ENCODE measurements around the gene RAI1. TPM values are rescaled to one million over a fixed set of nuclear protein-coding genes. Genes with fewer than 3 reads are reported as not detected.
A peak's percentile ranks its signal among the peaks of the same experiment; 100 is the strongest.
"Not testable (repeated sequence)": the region's sequence is repeated elsewhere in the genome, so short reads cannot be mapped to it uniquely, and the experiment has no call there.

The RAI1 gene
- total RNA-seq, 1 experiment from 2014 or later, result 2.8 TPM

GRCh38 chr17:17679748-17680147, 1.5 kb upstream of the RAI1 start:
- no peak for DNase-seq (ENCODE audit: low read depth)

- no peak for DNase-seq (ENCODE audit: low read depth)
Measured at GRCh38 chr17:17680477-17681186, 626 bp upstream of the RAI1 start.

- DNase-seq (ENCODE audit: low read depth), result no peak
Measured at GRCh38 chr17:17681744-17682292, 560 bp downstream of the RAI1 start.

GRCh38 chr17:17682293-17682736, 1.1 kb downstream of the RAI1 start:
- DNase-seq (ENCODE audit: low read depth), result peak; percentile 39

GRCh38 chr17:17682737-17683680, 1.8 kb downstream of the RAI1 start:
- peak; percentile 80 for DNase-seq (ENCODE audit: low read depth)

GRCh38 chr17:17683710-17684365, 2.6 kb downstream of the RAI1 start:
- DNase-seq (ENCODE audit: low read depth), result no peak

GRCh38 chr17:17684906-17685774, 3.9 kb downstream of the RAI1 start:
- DNase-seq (ENCODE audit: low read depth), result no peak

- DNase-seq (ENCODE audit: low read depth), result peak; percentile 85
Measured at GRCh38 chr17:17685775-17686291, 4.6 kb downstream of the RAI1 start.

GRCh38 chr17:17689312-17689711, 8.1 kb downstream of the RAI1 start:
- no peak for DNase-seq (ENCODE audit: low read depth)

GRCh38 chr17:17690233-17690632, 9.0 kb downstream of the RAI1 start:
- DNase-seq (ENCODE audit: low read depth), result not testable (repeated sequence)

GRCh38 chr17:17691468-17692263, 10.4 kb downstream of the RAI1 start:
- peak; percentile 79 for DNase-seq (ENCODE audit: low read depth)

- DNase-seq (ENCODE audit: low read depth), result no peak
Measured at GRCh38 chr17:17692353-17693252, 11.3 kb downstream of the RAI1 start.

- peak; percentile 58 for DNase-seq (ENCODE audit: low read depth)
Measured at GRCh38 chr17:17693253-17694168, 12.3 kb downstream of the RAI1 start.

GRCh38 chr17:17694169-17695081, 13.2 kb downstream of the RAI1 start:
- DNase-seq (ENCODE audit: low read depth), result peak; percentile 64

GRCh38 chr17:17696085-17696484, 14.8 kb downstream of the RAI1 start:
- no peak for DNase-seq (ENCODE audit: low read depth)

GRCh38 chr17:17696882-17697633, 15.8 kb downstream of the RAI1 start:
- DNase-seq (ENCODE audit: low read depth), result no peak
